HEK293 (cell line): ENCODE data around the gene PJVK.

Source experiments
- CTCF ChIA-PET: fragments of 350-600 bp; formaldehyde crosslinking; extraction: SDS; loops from one replicate; lab custom pipeline; 2021; ENCODE audit warnings: antibody characterized with exemption; lab: Yijun Ruan, JAX
- POLR2A ChIA-PET: fragments of 300-600 bp; formaldehyde crosslinking; extraction: SDS; loops from one replicate; lab custom pipeline; 2020; ENCODE audit warnings: antibody characterized with exemption, inconsistent platforms; lab: Yijun Ruan, JAX
- H3K27ac ChIP-seq: fragments of 200-500 bp; sonication (Bioruptor generic); 2 replicates; pipeline ENCODE4 v1.5.1; 2014; ENCODE audit warnings: low read depth, low read length, control low read depth, inconsistent platforms; ENCODE audit errors: extremely low read depth
- H3K36me3 ChIP-seq, 2 experiments: fragments of 200-500 bp in 1 of 2; sonication (Bioruptor generic) in 1 of 2; 1 replicate in 1 of 2; 2 replicates in 1 of 2; pipeline ENCODE4 v1.5.1; 2014 to 2017; ENCODE audit warnings: inconsistent platforms in 2 of 2, low read length in 2 of 2; ENCODE audit not compliant: control insufficient read depth in 2 of 2, insufficient read depth in 1 of 2
- H3K4me1 ChIP-seq: fragments of 200-500 bp; sonication (Bioruptor generic); 2 replicates; pipeline ENCODE4 v1.5.1; 2014; ENCODE audit warnings: mild to moderate bottlenecking, low read length, inconsistent platforms; ENCODE audit not compliant: control insufficient read depth, insufficient read depth
- H3K4me3 ChIP-seq: 2 replicates; pipeline ENCODE4 v1.5.1; 2011; ENCODE audit warnings: low read depth, mild to moderate bottlenecking, control low read depth, low read length, moderate library complexity
- H3K9me3 ChIP-seq: fragments of 200-500 bp; sonication (Bioruptor generic); 2 replicates; pipeline ENCODE4 v1.5.1; 2014; ENCODE audit warnings: low read depth, low read length, inconsistent platforms; ENCODE audit not compliant: control insufficient read depth, insufficient read depth
- GLI2 ChIP-seq: fragments of 450-650 bp; formaldehyde crosslinking; IDR thresholded peaks from 2 replicates; pipeline ENCODE4; 2017; ENCODE audit warnings: missing biosample characterization, missing genetic modification characterization, low read depth, borderline replicate concordance
- HIC1 ChIP-seq: fragments of 450-650 bp; formaldehyde crosslinking; IDR thresholded peaks from 2 replicates; pipeline ENCODE4 v1.5.1; 2016; ENCODE audit warnings: missing biosample characterization, missing genetic modification characterization
- KLF10 ChIP-seq: fragments of 450-650 bp; IDR thresholded peaks from 2 replicates; pipeline ENCODE4 v1.5.1; 2018; ENCODE audit warnings: missing biosample characterization, mild to moderate bottlenecking, missing genetic modification characterization
- PRDM2 ChIP-seq: fragments of 450-650 bp; formaldehyde crosslinking; IDR thresholded peaks from 2 replicates; pipeline ENCODE4 v1.5.1; 2016; ENCODE audit warnings: missing biosample characterization, missing genetic modification characterization, borderline replicate concordance
- SALL2 ChIP-seq: fragments of 450-650 bp; formaldehyde crosslinking; IDR thresholded peaks from 2 replicates; pipeline ENCODE4 v1.5.0; 2017; ENCODE audit warnings: missing biosample characterization, mild to moderate bottlenecking, missing genetic modification characterization, borderline replicate concordance
- SCRT2 ChIP-seq: fragments of 450-650 bp; formaldehyde crosslinking; IDR thresholded peaks from 2 replicates; pipeline ENCODE4 v1.5.1; 2016; ENCODE audit warnings: missing biosample characterization, missing genetic modification characterization
- TCF7L2 ChIP-seq: IDR thresholded peaks from 2 replicates; pipeline ENCODE4 v1.6.1; 2011; ENCODE audit warnings: low read depth, mild to moderate bottlenecking, inconsistent platforms, low read length, moderate library complexity, borderline replicate concordance
- ZNF114 ChIP-seq: fragments of 450-650 bp; formaldehyde crosslinking; IDR thresholded peaks from 2 replicates; pipeline ENCODE4 v1.5.0; 2017; ENCODE audit warnings: missing biosample characterization, missing genetic modification characterization
- ZNF221 ChIP-seq: fragments of 450-650 bp; formaldehyde crosslinking; IDR thresholded peaks from 2 replicates; pipeline ENCODE4 v1.5.1; 2017; ENCODE audit warnings: missing biosample characterization, missing genetic modification characterization, borderline replicate concordance
- ZNF514 ChIP-seq: fragments of 450-650 bp; formaldehyde crosslinking; IDR thresholded peaks from 2 replicates; pipeline ENCODE4 v1.5.1; 2016; ENCODE audit warnings: missing biosample characterization, missing genetic modification characterization
- ZNF530 ChIP-seq: fragments of 450-650 bp; formaldehyde crosslinking; IDR thresholded peaks from 2 replicates; pipeline ENCODE4 v1.5.1; 2016; ENCODE audit warnings: low read depth, missing biosample characterization, missing genetic modification characterization
- ZNF548 ChIP-seq: fragments of 450-650 bp; formaldehyde crosslinking; IDR thresholded peaks from 2 replicates; pipeline ENCODE4 v1.5.1; 2016; ENCODE audit warnings: missing biosample characterization, missing genetic modification characterization
- ZNF596 ChIP-seq: fragments of 450-650 bp; IDR thresholded peaks from 2 replicates; pipeline ENCODE4 v1.5.0; 2018; ENCODE audit warnings: missing biosample characterization, mild to moderate bottlenecking, missing genetic modification characterization, moderate library complexity
- ZNF701 ChIP-seq: fragments of 450-650 bp; formaldehyde crosslinking; IDR thresholded peaks from 2 replicates; pipeline ENCODE4 v1.5.1; 2016; ENCODE audit warnings: missing biosample characterization, missing genetic modification characterization
- ZSCAN30 ChIP-seq: fragments of 450-650 bp; IDR thresholded peaks from 2 replicates; pipeline ENCODE4 v1.5.1; 2018; ENCODE audit warnings: missing biosample characterization, mild to moderate bottlenecking, missing genetic modification characterization, moderate library complexity
- TF ChIP-seq, protein P1 (sequence below): fragments of 450-650 bp; formaldehyde crosslinking; IDR thresholded peaks from 2 replicates; pipeline ENCODE4 v1.5.1; 2016; ENCODE audit warnings: missing biosample characterization, missing genetic modification characterization, borderline replicate concordance
- TF ChIP-seq, protein P2 (sequence below): fragments of 450-650 bp; formaldehyde crosslinking; IDR thresholded peaks from 2 replicates; pipeline ENCODE4 v1.5.1; 2016; ENCODE audit warnings: missing biosample characterization, missing genetic modification characterization, borderline replicate concordance
- TF ChIP-seq, protein P3 (sequence below): fragments of 450-650 bp; IDR thresholded peaks from 2 replicates; pipeline ENCODE4 v1.5.1; 2018; ENCODE audit warnings: missing biosample characterization, missing genetic modification characterization

Gene PJVK

GRCh38 chr2:178496049-178496448 is 44.9 kb downstream of the PJVK start (continued):
- TF ChIP-seq GLI2 = no peak

DNA sequence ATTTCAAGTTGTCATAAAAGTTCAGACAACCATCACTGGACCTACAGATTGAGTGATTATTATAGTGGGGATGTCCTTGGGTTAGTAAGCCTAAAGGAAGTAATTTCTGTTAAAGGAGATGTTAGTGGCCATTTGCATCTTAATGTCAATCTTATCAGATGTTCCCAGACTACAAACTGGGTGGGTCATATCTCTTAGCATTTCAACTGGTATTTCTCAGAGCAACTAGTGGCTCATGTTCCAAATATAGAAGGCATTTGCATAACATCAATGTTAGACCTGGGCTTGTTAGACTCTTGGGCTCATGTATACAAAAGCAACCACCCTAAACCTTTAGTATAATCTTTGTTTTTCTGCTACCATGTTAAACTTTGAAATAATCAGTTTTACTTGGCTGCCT is 47.0 kb downstream of the PJVK start:
- no peaks in the 10 kb centered on the region for H3K9me3 ChIP-seq
- no peak overlapping the region for H3K4me3 ChIP-seq
- ChIA-PET CTCF (interaction anchor here (0.6 to 0.7 kb wide), 2 partner anchors 10 to 16 kb away, joined by 4 to 5 read pairs; no protein-coding TSS in a partner anchor), POLR2A (no interaction called here)
- H3K4me1 ChIP-seq = no peaks in the 10 kb centered on the region
- H3K27ac ChIP-seq = no peak overlapping the region
- TF ChIP-seq ZNF530 (tag by site-specific recombination) = no peak
- 0 out of 2 replicates have a peak, but pooled peaks have one; percentile 13 for TF ChIP-seq SCRT2 (tag by site-specific recombination)
- H3K36me3 ChIP-seq = peaks cover 48 to 78% of the 10 kb centered on the region in 2 experiments

GRCh38 chr2:178499640-178500039 is 48.5 kb downstream of the PJVK start:
- no peaks in the 10 kb centered on the region for H3K4me1 ChIP-seq
- no peak overlapping the region for H3K4me3 ChIP-seq
- ChIA-PET CTCF (interaction anchor here (1.1 kb wide), 1 partner anchor 23 kb away, joined by 5 read pairs; no protein-coding TSS in a partner anchor), POLR2A (no interaction called here)
- H3K27ac ChIP-seq = no peak overlapping the region
- H3K36me3 ChIP-seq = peaks cover 53 to 79% of the 10 kb centered on the region in 2 experiments
- no peaks in the 10 kb centered on the region for H3K9me3 ChIP-seq
- TF ChIP-seq SCRT2 (tag by site-specific recombination) (no peak), ZNF221 (tag by site-specific recombination) (no peak), PRDM2 (tag by site-specific recombination) (no peak), SALL2 (tag by site-specific recombination) (no peak), ZSCAN30 (tag by site-specific recombination) (no peak), ZNF548 (tag by site-specific recombination) (no peak), HIC1 (tag by site-specific recombination) (no peak), TCF7L2 (no peak), ZNF596 (tag by site-specific recombination) (no peak), ZNF514 (tag by site-specific recombination) (no peak), ZNF114 (tag by site-specific recombination) (no peak), KLF10 (tag by site-specific recombination) (no peak), ZNF701 (tag by site-specific recombination) (no peak)
- TF ChIP-seq, protein P1, sequence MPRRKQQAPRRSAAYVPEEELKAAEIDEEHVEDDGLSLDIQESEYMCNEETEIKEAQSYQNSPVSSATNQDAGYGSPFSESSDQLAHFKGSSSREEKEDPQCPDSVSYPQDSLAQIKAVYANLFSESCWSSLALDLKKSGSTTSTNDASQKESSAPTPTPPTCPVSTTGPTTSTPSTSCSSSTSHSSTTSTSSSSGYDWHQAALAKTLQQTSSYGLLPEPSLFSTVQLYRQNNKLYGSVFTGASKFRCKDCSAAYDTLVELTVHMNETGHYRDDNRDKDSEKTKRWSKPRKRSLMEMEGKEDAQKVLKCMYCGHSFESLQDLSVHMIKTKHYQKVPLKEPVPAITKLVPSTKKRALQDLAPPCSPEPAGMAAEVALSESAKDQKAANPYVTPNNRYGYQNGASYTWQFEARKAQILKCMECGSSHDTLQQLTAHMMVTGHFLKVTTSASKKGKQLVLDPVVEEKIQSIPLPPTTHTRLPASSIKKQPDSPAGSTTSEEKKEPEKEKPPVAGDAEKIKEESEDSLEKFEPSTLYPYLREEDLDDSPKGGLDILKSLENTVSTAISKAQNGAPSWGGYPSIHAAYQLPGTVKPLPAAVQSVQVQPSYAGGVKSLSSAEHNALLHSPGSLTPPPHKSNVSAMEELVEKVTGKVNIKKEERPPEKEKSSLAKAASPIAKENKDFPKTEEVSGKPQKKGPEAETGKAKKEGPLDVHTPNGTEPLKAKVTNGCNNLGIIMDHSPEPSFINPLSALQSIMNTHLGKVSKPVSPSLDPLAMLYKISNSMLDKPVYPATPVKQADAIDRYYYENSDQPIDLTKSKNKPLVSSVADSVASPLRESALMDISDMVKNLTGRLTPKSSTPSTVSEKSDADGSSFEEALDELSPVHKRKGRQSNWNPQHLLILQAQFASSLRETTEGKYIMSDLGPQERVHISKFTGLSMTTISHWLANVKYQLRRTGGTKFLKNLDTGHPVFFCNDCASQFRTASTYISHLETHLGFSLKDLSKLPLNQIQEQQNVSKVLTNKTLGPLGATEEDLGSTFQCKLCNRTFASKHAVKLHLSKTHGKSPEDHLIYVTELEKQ (tag by site-specific recombination) = no peak
- TF ChIP-seq, protein P2, sequence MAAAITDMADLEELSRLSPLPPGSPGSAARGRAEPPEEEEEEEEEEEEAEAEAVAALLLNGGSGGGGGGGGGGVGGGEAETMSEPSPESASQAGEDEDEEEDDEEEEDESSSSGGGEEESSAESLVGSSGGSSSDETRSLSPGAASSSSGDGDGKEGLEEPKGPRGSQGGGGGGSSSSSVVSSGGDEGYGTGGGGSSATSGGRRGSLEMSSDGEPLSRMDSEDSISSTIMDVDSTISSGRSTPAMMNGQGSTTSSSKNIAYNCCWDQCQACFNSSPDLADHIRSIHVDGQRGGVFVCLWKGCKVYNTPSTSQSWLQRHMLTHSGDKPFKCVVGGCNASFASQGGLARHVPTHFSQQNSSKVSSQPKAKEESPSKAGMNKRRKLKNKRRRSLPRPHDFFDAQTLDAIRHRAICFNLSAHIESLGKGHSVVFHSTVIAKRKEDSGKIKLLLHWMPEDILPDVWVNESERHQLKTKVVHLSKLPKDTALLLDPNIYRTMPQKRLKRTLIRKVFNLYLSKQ = no peak
- TF ChIP-seq, protein P3, sequence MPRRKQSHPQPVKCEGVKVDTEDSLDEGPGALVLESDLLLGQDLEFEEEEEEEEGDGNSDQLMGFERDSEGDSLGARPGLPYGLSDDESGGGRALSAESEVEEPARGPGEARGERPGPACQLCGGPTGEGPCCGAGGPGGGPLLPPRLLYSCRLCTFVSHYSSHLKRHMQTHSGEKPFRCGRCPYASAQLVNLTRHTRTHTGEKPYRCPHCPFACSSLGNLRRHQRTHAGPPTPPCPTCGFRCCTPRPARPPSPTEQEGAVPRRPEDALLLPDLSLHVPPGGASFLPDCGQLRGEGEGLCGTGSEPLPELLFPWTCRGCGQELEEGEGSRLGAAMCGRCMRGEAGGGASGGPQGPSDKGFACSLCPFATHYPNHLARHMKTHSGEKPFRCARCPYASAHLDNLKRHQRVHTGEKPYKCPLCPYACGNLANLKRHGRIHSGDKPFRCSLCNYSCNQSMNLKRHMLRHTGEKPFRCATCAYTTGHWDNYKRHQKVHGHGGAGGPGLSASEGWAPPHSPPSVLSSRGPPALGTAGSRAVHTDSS (tag by site-specific recombination) = no peak
